HG02623 (cell line): ENCODE data around the gene GPR137C.

ENCODE experiments used
- ATAC-seq: cut with Tn5 transposase; IDR thresholded peaks from one replicate; pipeline ENCODE4 v1.9.1; 2021; ENCODE audit warnings: moderate library complexity; ENCODE audit not compliant: unreplicated experiment

GPR137C gene, protein sequence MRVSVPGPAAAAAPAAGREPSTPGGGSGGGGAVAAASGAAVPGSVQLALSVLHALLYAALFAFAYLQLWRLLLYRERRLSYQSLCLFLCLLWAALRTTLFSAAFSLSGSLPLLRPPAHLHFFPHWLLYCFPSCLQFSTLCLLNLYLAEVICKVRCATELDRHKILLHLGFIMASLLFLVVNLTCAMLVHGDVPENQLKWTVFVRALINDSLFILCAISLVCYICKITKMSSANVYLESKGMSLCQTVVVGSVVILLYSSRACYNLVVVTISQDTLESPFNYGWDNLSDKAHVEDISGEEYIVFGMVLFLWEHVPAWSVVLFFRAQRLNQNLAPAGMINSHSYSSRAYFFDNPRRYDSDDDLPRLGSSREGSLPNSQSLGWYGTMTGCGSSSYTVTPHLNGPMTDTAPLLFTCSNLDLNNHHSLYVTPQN

GRCh38 chr14:52552063-52552988 lies at the start of gene GPR137C, which contains the start of gene TXNDC16:
GPR137C (plus strand) TSS chr14:52552836; CDS start chr14:52553148, 312 bp downstream.
TXNDC16 (minus strand) TSS chr14:52552505; CDS start chr14:52543557, 8,948 bp downstream.
- ATAC-seq: peak; percentile 92

- ATAC-seq: no peak
Observed at GRCh38 chr14:52513249-52513648, 39.4 kb upstream of the GPR137C start.

DNA sequence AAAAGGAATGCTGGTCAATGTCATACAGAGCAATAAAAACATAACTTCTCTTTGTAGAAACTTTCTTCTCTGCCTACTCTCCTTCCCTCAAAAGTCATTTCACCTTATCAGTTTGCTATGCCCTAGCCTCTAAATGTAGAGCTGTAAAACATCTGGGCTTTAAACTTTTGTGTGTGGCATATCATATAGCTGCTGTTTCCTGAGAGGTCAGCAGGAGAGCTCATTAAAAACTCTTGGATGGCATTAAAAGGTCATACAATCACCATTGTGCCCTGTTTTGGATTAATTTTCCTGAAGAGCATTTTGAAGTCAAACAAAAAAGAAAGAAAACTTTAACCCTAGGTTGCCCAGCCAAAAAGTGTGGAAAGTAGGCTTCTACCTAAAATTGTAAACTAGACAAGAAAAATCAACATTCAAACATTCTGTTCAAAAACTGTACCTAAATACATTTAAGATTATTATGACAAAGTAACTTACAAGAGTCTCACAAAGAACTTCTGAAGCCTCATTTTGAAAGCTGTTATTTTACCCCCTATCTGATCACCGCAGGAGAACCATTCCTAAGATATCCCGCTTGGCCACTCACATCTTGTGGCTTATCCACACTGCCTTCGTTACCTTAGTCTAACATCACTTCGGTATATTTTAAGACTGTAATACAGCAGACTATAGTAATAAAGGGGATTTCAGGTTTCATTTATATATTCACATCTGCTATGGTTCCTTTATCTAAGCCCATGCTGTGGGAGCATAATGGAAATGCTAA lies 38.4 kb upstream of the GPR137C start:
- ATAC-seq: no peak

- no peak for ATAC-seq
Observed at GRCh38 chr14:52522033-52522432, 30.6 kb upstream of the GPR137C start.

DNA sequence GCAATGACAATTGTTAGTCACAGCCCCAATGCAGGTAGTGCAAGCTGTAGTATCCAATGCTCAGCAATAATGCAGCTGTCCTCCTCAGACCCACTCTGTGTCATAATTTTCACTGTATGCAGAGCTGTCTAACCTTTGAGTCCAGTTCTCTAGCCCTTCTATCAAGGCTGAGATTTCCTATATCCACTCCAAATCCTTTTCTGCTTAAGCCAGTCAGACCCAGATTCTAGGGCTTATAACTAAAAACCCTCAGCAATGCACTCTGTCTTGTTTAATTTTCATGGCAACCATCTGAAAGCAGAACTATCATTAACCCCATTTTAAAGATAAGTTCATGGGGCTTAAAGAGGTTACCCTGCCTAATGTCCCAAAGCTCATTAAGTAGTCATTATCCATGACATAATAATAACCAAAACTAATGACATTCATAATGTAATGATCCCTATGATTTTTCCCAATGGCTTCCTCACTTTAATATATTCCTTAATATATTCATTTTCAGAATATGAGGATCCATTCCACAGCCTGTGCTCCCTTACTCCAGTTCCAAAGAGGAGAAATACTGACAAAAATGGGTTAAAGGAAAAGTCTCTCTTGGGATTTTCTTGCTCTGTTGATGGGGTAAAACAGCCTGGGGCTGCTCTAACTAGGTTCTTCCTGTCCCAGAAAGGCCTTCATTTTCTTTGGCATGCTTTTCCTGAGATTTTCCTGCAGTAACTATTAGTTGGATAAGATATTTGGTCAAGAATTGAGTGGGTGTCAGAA lies 29.9 kb upstream of the GPR137C start:
- ATAC-seq: no peak

DNA sequence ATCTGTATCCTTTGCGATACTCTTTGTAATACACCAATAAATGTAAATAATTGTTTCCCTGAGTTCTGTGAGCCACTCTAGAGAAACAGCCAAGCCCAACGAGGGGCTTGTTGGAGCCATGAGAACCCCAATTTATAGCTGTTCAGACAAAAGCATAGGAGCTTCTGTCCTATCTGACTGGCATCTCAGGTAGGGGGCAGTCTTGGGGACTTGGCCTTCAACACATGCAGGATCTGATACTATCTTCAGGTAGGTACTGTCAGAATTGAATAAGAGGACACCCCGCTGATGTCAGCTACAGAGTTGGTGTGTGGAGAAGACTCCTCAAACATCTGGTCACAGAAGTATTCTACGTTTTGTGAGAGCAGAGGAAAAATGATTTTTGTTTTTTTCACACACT lies 25.6 kb upstream of the GPR137C start:
- no peak for ATAC-seq

GRCh38 chr14:52531481-52531880 lies 21.2 kb upstream of the GPR137C start:
- no peak for ATAC-seq

- ATAC-seq: no peak
Observed at GRCh38 chr14:52536269-52536668, 16.4 kb upstream of the GPR137C start.

DNA sequence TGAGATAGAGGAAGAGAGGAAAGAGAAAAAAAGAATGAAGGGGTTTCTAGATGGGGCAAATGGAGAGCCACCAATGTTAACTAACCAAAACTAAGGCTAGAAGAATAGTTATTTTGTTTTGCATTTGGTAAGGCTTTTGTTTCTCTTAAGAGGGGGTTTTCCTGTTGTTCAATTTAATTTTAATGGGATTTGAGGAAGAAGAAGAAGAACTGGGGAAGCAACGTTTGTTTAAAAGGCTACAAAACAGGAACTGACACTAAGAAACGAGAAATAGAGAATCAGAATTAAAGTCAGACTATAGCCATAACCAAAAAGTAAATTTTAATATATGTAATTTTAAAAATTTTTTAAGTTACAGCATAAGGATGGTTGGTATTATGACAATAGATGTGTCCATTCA lies 14.0 kb upstream of the GPR137C start:
- ATAC-seq: no peak

GRCh38 chr14:52545584-52546317 lies 6.9 kb upstream of the GPR137C start:
- no peak for ATAC-seq

GRCh38 chr14:52546318-52546670 lies 6.3 kb upstream of the GPR137C start:
- no peak for ATAC-seq

GRCh38 chr14:52547027-52547426 lies 5.6 kb upstream of the GPR137C start:
- ATAC-seq: no peak

DNA sequence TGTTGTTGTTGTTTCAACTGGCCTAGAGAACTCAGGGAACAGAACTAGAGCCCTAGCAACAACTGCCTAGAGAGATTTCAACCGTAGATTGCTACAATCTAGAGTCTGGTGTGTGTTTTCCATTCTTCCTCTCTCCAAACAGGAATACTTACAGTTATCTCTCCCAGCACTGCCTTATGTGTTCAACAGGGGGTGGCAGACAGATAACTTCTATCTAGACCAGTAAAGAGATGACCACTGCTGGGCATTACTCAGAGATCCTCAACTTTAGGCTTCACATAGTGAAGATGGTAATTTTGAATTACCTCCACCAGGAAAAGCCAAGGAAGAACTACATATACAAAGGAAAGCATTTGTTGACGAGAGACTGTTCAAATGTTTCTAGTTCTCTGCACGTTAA lies 5.1 kb upstream of the GPR137C start:
- no peak for ATAC-seq

GRCh38 chr14:52550661-52551060 lies 2.0 kb upstream of the GPR137C start:
- ATAC-seq: no peak

DNA sequence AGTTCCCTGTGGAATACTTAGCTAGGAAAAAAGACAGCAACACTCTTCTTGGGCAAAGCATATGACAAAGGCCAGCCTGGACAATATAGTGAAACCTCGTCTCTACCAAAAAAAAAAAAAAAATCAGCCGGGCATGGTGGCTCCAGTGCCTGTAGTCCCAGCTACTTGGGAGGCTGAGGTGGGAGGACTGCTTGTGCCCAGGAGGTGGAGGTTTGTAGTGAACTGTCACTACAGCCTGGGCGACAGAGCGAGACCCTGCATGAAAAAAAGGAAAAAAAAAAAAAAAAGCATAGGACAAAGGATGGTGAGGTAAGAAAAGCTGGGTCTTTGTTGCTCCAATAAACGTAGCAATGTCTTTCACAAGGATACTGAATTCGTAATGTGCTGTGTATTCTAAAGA lies 1.4 kb upstream of the GPR137C start:
- ATAC-seq: no peak

DNA sequence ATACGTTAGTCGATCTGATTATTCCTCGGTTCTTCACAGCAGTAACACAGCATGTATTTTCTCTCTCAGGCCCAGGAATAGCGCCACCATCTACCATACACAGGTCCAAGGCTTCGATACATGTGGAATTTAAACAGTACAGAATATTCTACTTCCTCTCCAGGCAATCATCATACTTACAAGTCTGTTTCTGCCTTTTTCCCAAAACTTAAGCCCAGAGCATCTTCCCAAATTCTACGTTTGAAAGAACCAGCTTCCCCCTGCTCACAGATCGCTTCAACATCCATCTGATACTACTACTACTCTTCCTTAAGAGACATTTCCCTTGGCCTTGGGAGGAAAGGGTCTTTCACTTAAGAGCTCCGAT lies 957 bp upstream of the GPR137C start:
- no peak for ATAC-seq

- peak; percentile 15 for ATAC-seq
Observed at GRCh38 chr14:52553002-52553670, 500 bp downstream of the GPR137C start.

- ATAC-seq: no peak
Observed at GRCh38 chr14:52553671-52554575, 1.3 kb downstream of the GPR137C start.
